CD4-positive, alpha-beta memory T cell (primary cell): ENCODE measurements around the gene OR5K3. TPM values are rescaled to one million over a fixed set of nuclear protein-coding genes. Genes with fewer than 3 reads are reported as not detected.
A peak's percentile ranks its signal among the peaks of the same experiment; 100 is the strongest.
"Not testable (repeated sequence)": the region's sequence is repeated elsewhere in the genome, so short reads cannot be mapped to it uniquely, and the experiment has no call there.

ENCODE experiments used
- CTCF ChIA-PET: fragments of 350-600 bp; sonication (Branson Sonifier 250); formaldehyde crosslinking; loops from one replicate; lab custom pipeline; 2021; ENCODE audit warnings: inconsistent platforms; ENCODE audit not compliant: partially characterized antibody; lab: Charles Lee
- POLR2A ChIA-PET: fragments of 350-600 bp; sonication (Branson Sonifier 250); formaldehyde crosslinking; loops from one replicate; lab custom pipeline; 2021; ENCODE audit not compliant: partially characterized antibody; lab: Charles Lee
- DNase-seq, 5 donors: peaks; one replicate each; pipeline versions ENCODE4 v3.0.0 to v3.0.0-alpha.2; 2020 to 2022; ENCODE audit warnings: mixed read lengths in 1 of 5
- H3K27ac ChIP-seq: one replicate; pipeline ENCODE4 v1.7.0; 2013; ENCODE audit warnings: low read depth, low read length
- H3K27me3 ChIP-seq: 2 replicates; pipeline ENCODE4 v1.7.0; 2013; ENCODE audit warnings: mild to moderate bottlenecking, low read length, moderate library complexity; ENCODE audit not compliant: insufficient read depth
- H3K36me3 ChIP-seq: 2 replicates; pipeline ENCODE4 v1.7.0; 2013; ENCODE audit warnings: mild to moderate bottlenecking, low read length, moderate library complexity; ENCODE audit not compliant: insufficient read depth
- H3K4me1 ChIP-seq: 2 replicates; pipeline ENCODE4 v1.7.0; 2013; ENCODE audit warnings: mild to moderate bottlenecking, low read length, moderate library complexity; ENCODE audit not compliant: insufficient read depth
- H3K4me3 ChIP-seq, 2 donors: one replicate each; pipeline ENCODE4 v1.7.0; 2013; ENCODE audit warnings: low read length in 2 of 2, mild to moderate bottlenecking in 1 of 2
- H3K9me3 ChIP-seq, 2 donors: one replicate each; pipeline ENCODE4 v1.7.0; 2013; ENCODE audit warnings: low read length in 2 of 2, control low read depth in 1 of 2; ENCODE audit not compliant: control insufficient read depth in 1 of 2
- H3K27ac Mint-ChIP-seq, 7 donors: one replicate each; pipeline ENCODE4 v1.8.0; 2020 to 2021; ENCODE audit warnings: mixed read lengths in 7 of 7, mild to moderate bottlenecking in 6 of 7, inconsistent platforms in 3 of 7, moderate library complexity in 3 of 7
- H3K27me3 Mint-ChIP-seq, 2 donors: one replicate each; pipeline ENCODE4 v1.8.0; 2020 to 2021; ENCODE audit warnings: mixed read lengths in 2 of 2
- H3K36me3 Mint-ChIP-seq, 2 donors: one replicate each; pipeline ENCODE4 v1.8.0; 2020 to 2021; ENCODE audit warnings: mixed read lengths in 2 of 2, inconsistent platforms in 1 of 2, mild to moderate bottlenecking in 1 of 2
- H3K4me1 Mint-ChIP-seq, 4 donors: one replicate each; pipeline ENCODE4 v1.8.0; 2020 to 2021; ENCODE audit warnings: mixed read lengths in 4 of 4, mild to moderate bottlenecking in 1 of 4
- H3K4me3 Mint-ChIP-seq, 8 donors: one replicate each; pipeline ENCODE4 v1.8.0; 2020 to 2021; ENCODE audit warnings: mixed read lengths in 8 of 8, mild to moderate bottlenecking in 7 of 8, moderate library complexity in 6 of 8, inconsistent platforms in 3 of 8
- H3K9me3 Mint-ChIP-seq, 8 donors: one replicate each; pipeline ENCODE4 v1.8.0; 2020 to 2021; ENCODE audit warnings: mixed read lengths in 8 of 8, mild to moderate bottlenecking in 5 of 8, inconsistent platforms in 3 of 8, moderate library complexity in 1 of 8
- intact Hi-C: fragments of 100-400 bp; cut with micrococcal nuclease; formaldehyde crosslinking; loops from one replicate; pipeline ENCODE4 v1.15.1; 2023
- polyA plus RNA-seq, 2 donors: library from polyadenylated mRNA; unstranded; fragments of 300-500 nt; fragmentation: Illumina TruSeq; gene quantifications; one replicate each; pipeline ENCODE4 v1.2.3, GENCODE V29; 2021
- total RNA-seq, 2 experiments: library from RNA; stranded (reverse); gene quantifications; one replicate each; pipeline ENCODE4 v1.2.3, GENCODE V29; 2021

OR5K3 gene
- total and polyA plus RNA-seq, 4 experiments from 2014 or later = not detected

DNA sequence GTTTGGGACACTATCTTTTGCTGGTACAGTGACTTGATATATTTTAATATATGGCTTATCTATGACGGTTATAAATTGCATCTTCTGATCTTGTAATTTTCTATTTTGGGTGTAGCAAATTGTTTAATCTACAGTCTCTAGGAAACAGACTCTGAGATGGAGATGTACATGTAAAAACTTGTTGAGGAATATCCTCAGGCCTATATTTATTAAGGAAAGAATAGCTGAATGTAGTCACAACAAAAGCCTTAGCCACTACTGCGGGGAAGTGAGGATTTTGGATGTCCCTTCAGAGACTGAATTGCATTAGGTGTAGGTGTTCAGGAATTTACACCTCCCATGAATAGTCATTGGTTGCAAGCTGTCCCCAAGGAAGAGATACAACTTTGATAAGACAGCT is 13.8 kb upstream of the OR5K3 start:
- H3K9me3 ChIP-seq = no peaks in the 10 kb centered on the region
- no peak overlapping the region for H3K27ac Mint-ChIP-seq
- no peaks in the 10 kb centered on the region for H3K4me1 ChIP-seq
- H3K36me3 Mint-ChIP-seq = no peaks in the 10 kb centered on the region
- no peak overlapping the region for H3K27ac ChIP-seq
- no peak overlapping the region for H3K4me3 Mint-ChIP-seq
- H3K27me3 Mint-ChIP-seq = peaks cover 0 to 2% of the 10 kb centered on the region in 2 donors
- H3K36me3 ChIP-seq = no peaks in the 10 kb centered on the region
- ChIA-PET POLR2A (no interaction called here), CTCF (interaction anchor here (1.2 kb wide), 1 partner anchor 196 kb away, joined by 3 read pairs; no protein-coding TSS in a partner anchor)
- H3K4me3 ChIP-seq = no peak overlapping the region
- no peaks in the 10 kb centered on the region for H3K27me3 ChIP-seq
- peaks cover 0 to 3% (median 0%) of the 10 kb centered on the region in 8 donors for H3K9me3 Mint-ChIP-seq
- intact Hi-C loops = no loop called here
- peaks cover 0 to 4% (median 3%) of the 10 kb centered on the region in 4 donors for H3K4me1 Mint-ChIP-seq
- DNase-seq = no peak

DNA sequence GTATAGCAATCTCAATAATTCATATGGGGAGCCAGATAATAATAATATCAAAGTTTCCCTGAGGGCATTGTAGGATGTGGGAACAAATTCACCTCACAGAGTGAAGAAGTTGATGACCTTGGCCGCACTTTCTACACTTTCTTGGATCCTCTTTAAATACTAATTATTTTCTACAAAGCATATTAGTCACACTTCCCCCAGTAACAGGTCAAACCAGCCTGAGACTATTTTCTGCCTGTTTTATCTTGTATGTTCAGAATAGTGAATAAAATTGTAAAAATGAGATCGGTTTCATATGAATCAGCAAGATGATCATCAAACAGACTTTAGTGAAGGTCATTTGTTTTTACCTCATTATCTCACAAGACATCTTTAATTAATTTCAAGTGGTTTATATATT is 2.3 kb upstream of the OR5K3 start:
- DNase-seq = no peak
- H3K9me3 Mint-ChIP-seq = no peaks in the 10 kb centered on the region
- no peaks in the 10 kb centered on the region for H3K4me1 Mint-ChIP-seq
- Histone ChIP-seq H3K4me1 (no peaks in the 10 kb centered on the region), H3K27me3 (no peaks in the 10 kb centered on the region), H3K4me3 (no peak overlapping the region), H3K9me3 (no peaks in the 10 kb centered on the region), H3K36me3 (no peaks in the 10 kb centered on the region), H3K27ac (no peak overlapping the region)
- no peaks in the 10 kb centered on the region for H3K36me3 Mint-ChIP-seq
- ChIA-PET CTCF (no interaction called here), POLR2A (interaction anchor here (0.7 kb wide), 1 partner anchor 186 kb away, joined by 3 read pairs; no protein-coding TSS in a partner anchor)
- no peak overlapping the region for H3K27ac Mint-ChIP-seq
- H3K4me3 Mint-ChIP-seq = no peak overlapping the region
- intact Hi-C loops = no loop called here
- H3K27me3 Mint-ChIP-seq = peaks cover 9 to 11% of the 10 kb centered on the region in 2 donors

DNA sequence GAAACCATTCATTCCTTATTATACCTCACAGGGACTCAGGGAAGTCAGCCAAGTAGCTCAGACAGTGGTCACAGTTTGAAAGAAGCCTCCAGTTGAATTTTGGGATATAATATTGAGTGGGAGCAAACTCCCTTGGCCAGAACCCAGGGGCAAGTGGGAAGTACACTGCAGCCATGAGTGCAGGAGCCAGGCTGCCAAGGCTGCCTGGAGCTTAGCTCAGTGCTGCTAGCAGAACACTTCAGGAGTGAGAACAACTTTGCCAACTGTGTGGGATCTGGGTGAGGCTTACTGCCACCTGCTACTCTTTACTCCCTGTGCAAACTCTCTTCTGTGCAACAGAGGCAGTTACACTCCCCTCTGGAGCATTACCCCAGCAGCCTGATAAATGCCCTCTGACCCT is 4.6 kb downstream of the OR5K3 start:
- Histone ChIP-seq H3K4me1 (no peaks in the 10 kb centered on the region), H3K27ac (no peak overlapping the region), H3K9me3 (no peaks in the 10 kb centered on the region), H3K4me3 (no peak overlapping the region), H3K36me3 (no peaks in the 10 kb centered on the region), H3K27me3 (no peaks in the 10 kb centered on the region)
- ChIA-PET CTCF (no interaction called here), POLR2A (interaction anchor here (0.6 kb wide), 1 partner anchor 19 kb away, joined by 3 read pairs; no protein-coding TSS in a partner anchor)
- Mint-ChIP-seq H3K4me1 (peaks cover 0 to 2% (median under 1%) of the 10 kb centered on the region in 4 donors), H3K27me3 (peaks cover 3 to 5% of the 10 kb centered on the region in 2 donors), H3K9me3 (peaks cover 0 to 26% (median 20%) of the 10 kb centered on the region in 8 donors), H3K27ac (no peak overlapping the region), H3K36me3 (peaks cover 1 to 9% of the 10 kb centered on the region in 2 donors), H3K4me3 (no peak overlapping the region)
- intact Hi-C loops = no loop called here
- DNase-seq = peak in 1 of 5 donors; percentile 9

DNA sequence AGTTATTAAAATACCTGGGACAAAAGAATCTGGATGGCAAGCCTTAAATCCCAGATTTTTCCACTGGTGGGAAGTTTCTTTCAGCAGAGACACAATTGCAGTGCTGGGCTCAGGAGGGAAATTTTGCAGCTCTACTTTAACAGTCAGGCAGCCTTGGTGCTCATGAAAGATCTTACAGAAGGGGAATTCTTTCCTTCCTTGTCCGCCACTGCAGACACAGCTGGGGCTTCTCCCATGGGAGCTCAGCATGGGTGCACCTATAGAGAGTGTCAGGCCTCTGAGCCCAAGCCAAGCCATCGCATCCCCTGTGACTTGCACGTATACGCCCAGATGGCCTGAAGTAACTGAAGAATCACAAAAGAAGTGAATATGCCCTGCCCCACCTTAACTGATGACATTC is 6.0 kb downstream of the OR5K3 start:
- CTCF ChIA-PET, H3K27me3 ChIP-seq, H3K36me3 Mint-ChIP-seq, H3K27ac ChIP-seq, H3K9me3 ChIP-seq, H3K4me3 ChIP-seq, intact Hi-C loops, POLR2A ChIA-PET, H3K27ac Mint-ChIP-seq, H3K4me3 Mint-ChIP-seq, H3K36me3 ChIP-seq, H3K27me3 Mint-ChIP-seq, H3K4me1 Mint-ChIP-seq, H3K4me1 ChIP-seq: not testable (repeated sequence)
- peak in 1 of 5 donors; percentile 2 for DNase-seq
- H3K9me3 Mint-ChIP-seq = peaks cover 0 to 29% (median 24%) of the 10 kb centered on the region in 8 donors

DNA sequence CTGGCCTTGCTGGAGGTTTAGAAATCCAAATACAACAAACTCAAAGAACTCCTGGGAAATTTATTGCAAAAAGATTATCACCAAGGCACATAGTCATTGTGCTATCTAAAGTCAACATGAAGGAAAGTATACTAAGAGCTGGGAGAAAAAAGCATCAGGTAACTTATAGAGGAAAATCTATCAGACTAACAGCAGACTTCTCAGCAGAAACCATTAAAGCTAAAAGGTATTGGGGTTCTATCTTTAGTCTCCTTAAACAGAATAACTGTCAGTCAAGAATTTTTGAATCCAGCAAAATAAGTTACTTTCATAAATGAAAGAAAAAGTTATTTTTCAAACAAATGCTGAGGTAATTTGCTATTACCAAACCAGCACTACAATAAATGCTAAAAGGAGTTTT is 8.0 kb downstream of the OR5K3 start:
- Mint-ChIP-seq H3K27ac (no peak overlapping the region), H3K9me3 (peaks cover 0 to 44% (median 38%) of the 10 kb centered on the region in 8 donors), H3K36me3 (peaks cover 3 to 12% of the 10 kb centered on the region in 2 donors), H3K4me3 (no peak overlapping the region), H3K4me1 (peaks cover 0 to 5% (median 2%) of the 10 kb centered on the region in 4 donors), H3K27me3 (peaks cover 5 to 9% of the 10 kb centered on the region in 2 donors)
- Histone ChIP-seq H3K36me3 (no peaks in the 10 kb centered on the region), H3K4me1 (no peaks in the 10 kb centered on the region), H3K27ac (no peak overlapping the region), H3K4me3 (no peak overlapping the region), H3K27me3 (no peaks in the 10 kb centered on the region), H3K9me3 (peaks cover 0 to 4% of the 10 kb centered on the region in 2 donors)
- intact Hi-C loops = no loop called here
- DNase-seq = no peak
- ChIA-PET CTCF (no interaction called here), POLR2A (no interaction called here)

DNA sequence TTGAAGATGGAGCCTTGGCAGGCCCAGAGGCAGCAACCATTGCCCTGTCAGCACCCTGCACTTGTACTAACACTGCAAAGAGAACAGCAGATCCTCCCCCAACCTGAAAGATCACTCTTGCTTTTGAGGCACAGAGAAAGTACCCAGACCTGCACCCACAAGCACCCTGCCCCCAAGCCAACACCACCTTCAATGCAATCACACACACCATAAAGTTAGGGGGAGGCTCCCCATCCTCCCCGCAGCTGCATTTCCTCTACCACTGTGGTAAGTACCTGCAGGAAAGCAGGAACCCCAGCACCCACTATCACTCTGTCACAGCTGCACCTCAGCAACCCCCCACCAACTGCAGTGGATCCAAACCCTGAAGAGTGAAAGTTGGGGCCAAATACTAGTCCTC is 12.0 kb downstream of the OR5K3 start:
- H3K27me3 ChIP-seq = no peaks in the 10 kb centered on the region
- intact Hi-C loops = no loop called here
- no peaks in the 10 kb centered on the region for H3K4me1 ChIP-seq
- H3K4me3 ChIP-seq = no peak overlapping the region
- Mint-ChIP-seq H3K27ac (no peak overlapping the region), H3K4me3 (no peak overlapping the region), H3K27me3 (peaks cover 0 to 8% of the 10 kb centered on the region in 2 donors), H3K4me1 (peaks cover 0 to 5% (median 2%) of the 10 kb centered on the region in 4 donors), H3K36me3 (peaks cover 19 to 27% of the 10 kb centered on the region in 2 donors), H3K9me3 (peaks cover 4 to 76% (median 65%) of the 10 kb centered on the region in 8 donors)
- ChIA-PET POLR2A (no interaction called here), CTCF (interaction anchor here (1.3 kb wide), 1 partner anchor 200 kb away, joined by 3 read pairs; no protein-coding TSS in a partner anchor)
- no peak overlapping the region for H3K27ac ChIP-seq
- peak in 1 of 5 donors; percentile 5 for DNase-seq
- H3K36me3 ChIP-seq = no peaks in the 10 kb centered on the region
- peaks cover 0 to 4% of the 10 kb centered on the region in 2 donors for H3K9me3 ChIP-seq

DNA sequence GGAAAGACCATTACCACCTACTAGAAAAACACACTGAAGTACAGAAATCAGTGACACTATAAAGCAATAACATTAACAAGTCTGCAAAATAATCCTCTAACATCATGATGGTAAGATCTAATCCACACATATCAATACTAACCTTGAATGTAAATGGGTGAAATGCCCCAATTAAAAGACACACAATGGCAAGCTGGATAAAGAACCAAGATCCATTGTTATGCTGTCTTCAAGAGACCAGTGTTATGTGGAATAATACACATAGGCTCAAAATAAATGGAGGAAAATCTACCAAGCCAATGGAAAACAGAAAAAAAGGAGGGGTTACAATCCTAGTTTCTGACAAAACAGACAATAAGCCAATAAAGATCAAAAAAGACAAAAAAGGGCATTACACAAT is 13.5 kb downstream of the OR5K3 start:
- Mint-ChIP-seq H3K4me3 (no peak overlapping the region), H3K4me1 (peaks cover 0 to 5% (median 2%) of the 10 kb centered on the region in 4 donors), H3K27me3 (peaks cover 0 to 8% of the 10 kb centered on the region in 2 donors), H3K9me3 (peaks cover 4 to 70% (median 62%) of the 10 kb centered on the region in 8 donors), H3K36me3 (peaks cover 20 to 23% of the 10 kb centered on the region in 2 donors), H3K27ac (no peak overlapping the region)
- Histone ChIP-seq H3K36me3 (no peaks in the 10 kb centered on the region), H3K9me3 (peaks cover 0 to 4% of the 10 kb centered on the region in 2 donors), H3K27me3 (no peaks in the 10 kb centered on the region), H3K27ac (no peak overlapping the region), H3K4me3 (no peak overlapping the region), H3K4me1 (no peaks in the 10 kb centered on the region)
- ChIA-PET POLR2A (no interaction called here), CTCF (no interaction called here)
- intact Hi-C loops = no loop called here
- DNase-seq = no peak
